PFSK-1 (cell line): ENCODE results near the gene MRPS12.
A peak's percentile ranks its signal among the peaks of the same experiment; 100 is the strongest.

Experiments
- FOXP2 ChIP-seq: optimal IDR thresholded peaks from 2 replicates; pipeline ENCODE3; 2011; ENCODE audit warnings: borderline replicate concordance, control low read depth, inconsistent platforms; ENCODE audit not compliant: insufficient read depth; ENCODE audit errors: extremely low read length, extremely low read depth
- POLR2AphosphoS5 ChIP-seq: IDR thresholded peaks from 2 replicates; pipeline ENCODE4 v1.6.1; 2012; ENCODE audit warnings: low read depth, mild to moderate bottlenecking, control low read depth, low read length, moderate library complexity
- SIN3A ChIP-seq: IDR thresholded peaks from 2 replicates; pipeline ENCODE4 v1.6.1; 2012; ENCODE audit warnings: mild to moderate bottlenecking, low read length, moderate library complexity, borderline replicate concordance; ENCODE audit not compliant: insufficient read depth
- TAF1 ChIP-seq: IDR thresholded peaks from 2 replicates; pipeline ENCODE4 v1.6.1; 2012; ENCODE audit warnings: low read length, control low read depth, borderline replicate concordance; ENCODE audit not compliant: insufficient read depth
- TF ChIP-seq, protein P1 (sequence below), 2 experiments: IDR thresholded peaks; 2 replicates each; pipeline versions ENCODE4 v1.6.1 to v1.8.0; 2011 to 2012; ENCODE audit warnings: low read depth in 2 of 2, low read length in 2 of 2, control low read depth in 1 of 2, inconsistent platforms in 1 of 2, mild to moderate bottlenecking in 1 of 2, moderate library complexity in 1 of 2; ENCODE audit not compliant: insufficient read depth in 1 of 2

The MRPS12 gene

GRCh38 chr19:38898788-38899446, 31.8 kb upstream of the MRPS12 start:
- TF ChIP-seq FOXP2 (no peak), SIN3A (no peak), TAF1 (no peak), POLR2AphosphoS5 (no peak)
- TF ChIP-seq, protein P1, sequence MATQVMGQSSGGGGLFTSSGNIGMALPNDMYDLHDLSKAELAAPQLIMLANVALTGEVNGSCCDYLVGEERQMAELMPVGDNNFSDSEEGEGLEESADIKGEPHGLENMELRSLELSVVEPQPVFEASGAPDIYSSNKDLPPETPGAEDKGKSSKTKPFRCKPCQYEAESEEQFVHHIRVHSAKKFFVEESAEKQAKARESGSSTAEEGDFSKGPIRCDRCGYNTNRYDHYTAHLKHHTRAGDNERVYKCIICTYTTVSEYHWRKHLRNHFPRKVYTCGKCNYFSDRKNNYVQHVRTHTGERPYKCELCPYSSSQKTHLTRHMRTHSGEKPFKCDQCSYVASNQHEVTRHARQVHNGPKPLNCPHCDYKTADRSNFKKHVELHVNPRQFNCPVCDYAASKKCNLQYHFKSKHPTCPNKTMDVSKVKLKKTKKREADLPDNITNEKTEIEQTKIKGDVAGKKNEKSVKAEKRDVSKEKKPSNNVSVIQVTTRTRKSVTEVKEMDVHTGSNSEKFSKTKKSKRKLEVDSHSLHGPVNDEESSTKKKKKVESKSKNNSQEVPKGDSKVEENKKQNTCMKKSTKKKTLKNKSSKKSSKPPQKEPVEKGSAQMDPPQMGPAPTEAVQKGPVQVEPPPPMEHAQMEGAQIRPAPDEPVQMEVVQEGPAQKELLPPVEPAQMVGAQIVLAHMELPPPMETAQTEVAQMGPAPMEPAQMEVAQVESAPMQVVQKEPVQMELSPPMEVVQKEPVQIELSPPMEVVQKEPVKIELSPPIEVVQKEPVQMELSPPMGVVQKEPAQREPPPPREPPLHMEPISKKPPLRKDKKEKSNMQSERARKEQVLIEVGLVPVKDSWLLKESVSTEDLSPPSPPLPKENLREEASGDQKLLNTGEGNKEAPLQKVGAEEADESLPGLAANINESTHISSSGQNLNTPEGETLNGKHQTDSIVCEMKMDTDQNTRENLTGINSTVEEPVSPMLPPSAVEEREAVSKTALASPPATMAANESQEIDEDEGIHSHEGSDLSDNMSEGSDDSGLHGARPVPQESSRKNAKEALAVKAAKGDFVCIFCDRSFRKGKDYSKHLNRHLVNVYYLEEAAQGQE (IDR thresholded peaks at IDR 0.05; ENCODE audit: insufficient read depth in 1 of 2, low read depth in 2 of 2, low read length in 2 of 2): no peak

DNA sequence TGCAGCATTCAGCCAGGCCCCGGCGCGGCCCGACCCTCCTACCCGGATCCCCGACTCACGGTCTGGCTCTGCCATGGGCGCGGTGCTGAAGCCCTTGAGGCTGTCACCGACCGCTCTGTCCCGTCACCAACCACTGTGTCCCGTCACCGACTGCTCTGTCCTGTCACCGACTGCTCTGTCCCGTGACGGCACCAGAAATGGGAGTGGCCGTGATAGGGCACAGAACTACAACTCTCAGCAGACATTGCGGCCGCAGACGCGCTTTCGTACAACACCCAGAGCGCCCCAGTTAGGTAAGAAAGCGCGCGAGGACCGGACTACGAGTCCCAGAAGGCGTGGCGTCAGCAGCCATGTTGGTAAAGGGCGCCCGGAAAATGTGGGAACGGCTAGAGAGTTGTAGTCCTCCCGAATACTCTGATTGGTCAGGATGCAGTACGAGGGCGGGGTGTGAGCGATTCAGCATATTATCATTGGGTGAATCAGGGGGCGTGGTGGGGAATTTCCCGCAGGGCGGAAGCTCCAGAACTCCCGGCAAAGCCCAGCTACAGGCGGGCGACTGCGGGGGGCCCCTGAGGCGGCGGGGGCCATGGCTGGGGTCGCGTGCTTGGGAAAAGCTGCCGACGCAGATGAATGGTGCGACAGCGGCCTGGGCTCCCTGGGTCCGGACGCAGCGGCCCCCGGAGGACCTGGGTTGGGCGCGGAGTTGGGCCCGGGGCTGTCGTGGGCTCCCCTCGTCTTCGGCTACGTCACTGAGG, 31.1 kb upstream of the MRPS12 start, which contains the start of the genes NFKBIB and SIRT2:
Gene NFKBIB, plus strand, starts transcription at position 523 of the 755 bp plus-strand sequence. Its CDS starts 64 bp downstream, at position 587.
Gene SIRT2, minus strand, starts transcription at position 172 of the 755 bp plus-strand sequence. Its CDS starts 97 bp downstream, at position 75.
- peak; percentile 70; the same call in 1 of the 2 replicates for TF ChIP-seq SIN3A
- TF ChIP-seq TAF1: peak; percentile 60; the same call in 1 of the 2 replicates
- peak; percentile 87 for TF ChIP-seq FOXP2
- TF ChIP-seq POLR2AphosphoS5: peak; percentile 43; the same call in 1 of the 2 replicates
- TF ChIP-seq, protein P1 (IDR thresholded peaks at IDR 0.05; ENCODE audit: insufficient read depth in 1 of 2, low read depth in 2 of 2, low read length in 2 of 2): no peak

DNA sequence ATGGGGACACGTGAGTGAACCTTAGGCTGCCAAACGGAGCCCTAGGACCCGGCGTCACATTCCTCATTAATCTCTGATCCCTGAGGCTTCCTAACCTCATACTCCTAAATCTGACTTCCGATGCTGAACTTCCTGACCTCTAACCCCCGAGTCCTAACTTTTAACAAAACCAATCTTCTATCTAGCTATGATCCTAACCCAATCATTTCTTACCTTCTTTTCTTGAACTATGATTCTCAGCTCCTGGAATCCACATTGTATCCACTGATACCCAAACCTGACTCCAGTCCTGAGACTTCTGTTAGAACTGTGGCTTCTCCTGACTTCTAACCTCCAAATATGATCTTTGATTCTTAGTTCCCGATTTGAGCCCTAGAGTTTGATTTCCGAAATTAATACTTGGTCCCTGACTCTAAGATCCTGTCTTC, 30.5 kb upstream of the MRPS12 start:
- TF ChIP-seq SIN3A (no peak), POLR2AphosphoS5 (no peak), TAF1 (no peak)
- TF ChIP-seq, protein P1 (IDR thresholded peaks at IDR 0.05; ENCODE audit: insufficient read depth in 1 of 2, low read depth in 2 of 2, low read length in 2 of 2): no peak

DNA sequence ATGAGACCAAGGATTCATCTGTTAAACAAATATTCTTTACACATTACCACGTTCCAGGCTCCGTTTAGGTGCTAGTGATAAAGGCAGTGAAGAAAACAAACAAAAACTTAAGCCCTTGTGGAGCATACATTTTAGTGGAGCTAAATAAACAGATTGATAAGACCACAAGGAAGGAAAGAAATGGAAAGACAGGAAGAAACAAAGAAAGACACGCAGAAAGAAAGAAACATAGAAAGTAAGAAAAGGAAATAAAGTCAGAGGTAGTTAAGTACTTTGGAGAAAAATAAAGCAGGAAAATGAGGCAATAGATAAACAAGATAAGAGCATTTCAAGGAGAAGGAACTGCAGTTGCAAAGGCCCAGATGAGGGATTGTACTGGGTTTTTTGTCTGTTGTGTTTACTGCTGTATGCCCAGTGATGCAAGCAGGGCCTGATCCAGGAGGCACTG, 30.0 kb upstream of the MRPS12 start:
- TF ChIP-seq POLR2AphosphoS5: no peak
- TF ChIP-seq SIN3A: no peak
- no peak for TF ChIP-seq FOXP2
- TF ChIP-seq TAF1: no peak
- TF ChIP-seq, protein P1 (IDR thresholded peaks at IDR 0.05; ENCODE audit: insufficient read depth in 1 of 2, low read depth in 2 of 2, low read length in 2 of 2): no peak
